Neural progenitor cell (in vitro differentiated cells): ENCODE measurements around the gene RHOA.

ENCODE experiments used
- CTCF ChIP-seq: fragments of 200-600 bp; sonication (generic); IDR thresholded peaks from 2 replicates; pipeline ENCODE4 v1.5.1; 2017; ENCODE audit warnings: antibody characterized with exemption, mild to moderate bottlenecking
- EZH2 ChIP-seq: fragments of 200-600 bp; sonication (generic); IDR thresholded peaks from 2 replicates; pipeline ENCODE4 v1.6.1; 2017; ENCODE audit warnings: antibody characterized with exemption, mild to moderate bottlenecking, moderate library complexity
- EZH2phosphoT487 ChIP-seq: fragments of 200-600 bp; sonication (generic); IDR thresholded peaks from 2 replicates; pipeline ENCODE4 v1.6.1; 2017; ENCODE audit warnings: antibody characterized with exemption

DNA sequence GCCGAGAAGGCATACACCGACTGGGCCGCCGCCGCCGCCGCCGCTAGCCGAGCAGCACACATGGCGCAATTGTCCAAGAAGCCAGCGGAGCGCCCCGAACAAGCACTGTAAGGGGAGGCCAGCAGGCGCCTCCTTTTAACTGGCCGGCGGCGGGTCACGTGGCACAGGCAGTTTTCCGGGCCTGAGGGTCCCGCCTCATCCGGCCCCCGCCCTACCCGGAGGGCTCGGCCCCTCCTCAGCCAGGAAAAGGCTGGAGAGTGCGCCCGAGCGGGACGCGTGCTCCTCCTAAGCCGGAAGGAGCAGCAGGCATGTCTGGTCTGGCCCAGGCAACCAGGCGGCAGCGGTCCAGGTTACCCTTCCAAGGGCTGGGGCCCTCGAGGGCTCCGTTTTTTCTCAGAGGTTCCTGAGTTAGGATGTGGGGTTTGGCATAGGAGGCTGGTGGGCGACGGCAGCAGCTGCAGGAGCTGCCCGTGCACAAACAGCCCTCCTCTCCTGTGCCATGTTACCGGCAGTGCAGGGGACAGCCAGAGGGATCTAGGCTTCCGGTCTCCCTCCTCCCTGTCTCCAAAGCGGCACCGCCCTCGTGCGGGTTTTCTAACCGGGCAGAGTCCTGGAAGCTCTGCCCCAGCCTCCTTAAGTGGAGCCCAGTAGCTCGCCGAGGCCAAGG lies 53.4 kb downstream of the RHOA start, which contains the start of gene GPX1:
- TF ChIP-seq CTCF (no peak), EZH2 (no peak), EZH2phosphoT487 (no peak)
